GM10266 (cell line): ENCODE results near the gene STAT4.
A peak's percentile ranks its signal among the peaks of the same experiment; 100 is the strongest.

Experiments
- DNase-seq: peaks from one replicate; pipeline ENCODE4 v3.0.0; 2012; ENCODE audit errors: extremely low spot score
- TF ChIP-seq, protein P1 (sequence below): IDR thresholded peaks from 2 replicates; pipeline ENCODE4 v1.5.1; 2012; ENCODE audit warnings: mild to moderate bottlenecking, low read depth; ENCODE audit not compliant: control insufficient read depth, insufficient read depth; ENCODE audit errors: missing control alignments

Gene STAT4

DNA sequence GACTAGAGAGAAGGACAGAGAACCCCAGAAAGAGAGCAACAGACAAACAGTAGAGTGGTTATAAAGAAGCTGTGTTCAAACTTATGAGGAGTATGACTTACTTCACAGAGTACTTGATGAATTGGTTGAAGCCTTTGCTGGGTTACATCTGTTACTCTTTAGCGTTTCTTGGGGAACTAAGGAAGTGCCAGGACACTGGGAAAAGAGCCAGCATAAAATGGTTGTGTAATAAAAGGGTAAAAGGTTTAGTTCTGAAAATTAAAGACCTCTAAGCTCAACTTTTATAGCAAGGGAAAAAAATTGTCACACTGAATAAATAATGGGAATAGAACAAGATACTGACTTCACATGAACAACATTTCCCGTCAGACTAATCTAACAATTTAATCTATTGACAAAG, 17.0 kb upstream of the STAT4 start:
- TF ChIP-seq, protein P1, sequence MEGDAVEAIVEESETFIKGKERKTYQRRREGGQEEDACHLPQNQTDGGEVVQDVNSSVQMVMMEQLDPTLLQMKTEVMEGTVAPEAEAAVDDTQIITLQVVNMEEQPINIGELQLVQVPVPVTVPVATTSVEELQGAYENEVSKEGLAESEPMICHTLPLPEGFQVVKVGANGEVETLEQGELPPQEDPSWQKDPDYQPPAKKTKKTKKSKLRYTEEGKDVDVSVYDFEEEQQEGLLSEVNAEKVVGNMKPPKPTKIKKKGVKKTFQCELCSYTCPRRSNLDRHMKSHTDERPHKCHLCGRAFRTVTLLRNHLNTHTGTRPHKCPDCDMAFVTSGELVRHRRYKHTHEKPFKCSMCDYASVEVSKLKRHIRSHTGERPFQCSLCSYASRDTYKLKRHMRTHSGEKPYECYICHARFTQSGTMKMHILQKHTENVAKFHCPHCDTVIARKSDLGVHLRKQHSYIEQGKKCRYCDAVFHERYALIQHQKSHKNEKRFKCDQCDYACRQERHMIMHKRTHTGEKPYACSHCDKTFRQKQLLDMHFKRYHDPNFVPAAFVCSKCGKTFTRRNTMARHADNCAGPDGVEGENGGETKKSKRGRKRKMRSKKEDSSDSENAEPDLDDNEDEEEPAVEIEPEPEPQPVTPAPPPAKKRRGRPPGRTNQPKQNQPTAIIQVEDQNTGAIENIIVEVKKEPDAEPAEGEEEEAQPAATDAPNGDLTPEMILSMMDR: no peak
- DNase-seq: no peak

DNA sequence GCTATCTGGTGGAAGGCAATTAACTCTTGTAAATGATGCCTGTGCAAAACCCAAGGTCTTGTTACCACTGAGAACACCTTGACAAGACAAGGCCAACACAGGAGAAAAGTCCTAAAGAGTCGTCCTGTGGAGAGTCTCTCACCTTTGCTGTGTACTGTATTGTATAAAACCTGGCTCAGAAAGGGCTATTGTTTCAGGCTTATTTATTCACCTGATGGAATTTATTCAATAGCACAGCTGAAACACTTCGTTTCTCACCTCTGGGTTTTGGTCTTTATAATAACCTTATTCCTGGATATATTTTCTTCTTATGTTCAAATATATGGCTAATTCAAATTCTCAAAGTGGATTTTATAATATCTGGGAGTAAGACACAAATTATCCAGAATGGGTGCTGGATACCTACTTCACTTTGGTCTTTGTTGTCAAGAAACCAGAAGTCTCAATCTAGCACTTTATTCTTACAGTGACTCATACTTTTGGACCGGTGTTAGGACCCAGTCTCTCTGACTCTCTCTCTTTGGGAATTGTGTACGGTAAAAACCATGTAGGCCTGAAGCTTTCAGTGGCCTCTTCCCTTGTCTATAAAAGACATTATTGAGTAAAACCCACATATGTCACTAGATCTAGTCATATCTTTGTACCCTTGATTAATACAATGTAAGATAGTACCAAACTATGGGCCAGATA, 16.1 kb upstream of the STAT4 start:
- DNase-seq: no peak
- TF ChIP-seq, protein P1: no peak

DNA sequence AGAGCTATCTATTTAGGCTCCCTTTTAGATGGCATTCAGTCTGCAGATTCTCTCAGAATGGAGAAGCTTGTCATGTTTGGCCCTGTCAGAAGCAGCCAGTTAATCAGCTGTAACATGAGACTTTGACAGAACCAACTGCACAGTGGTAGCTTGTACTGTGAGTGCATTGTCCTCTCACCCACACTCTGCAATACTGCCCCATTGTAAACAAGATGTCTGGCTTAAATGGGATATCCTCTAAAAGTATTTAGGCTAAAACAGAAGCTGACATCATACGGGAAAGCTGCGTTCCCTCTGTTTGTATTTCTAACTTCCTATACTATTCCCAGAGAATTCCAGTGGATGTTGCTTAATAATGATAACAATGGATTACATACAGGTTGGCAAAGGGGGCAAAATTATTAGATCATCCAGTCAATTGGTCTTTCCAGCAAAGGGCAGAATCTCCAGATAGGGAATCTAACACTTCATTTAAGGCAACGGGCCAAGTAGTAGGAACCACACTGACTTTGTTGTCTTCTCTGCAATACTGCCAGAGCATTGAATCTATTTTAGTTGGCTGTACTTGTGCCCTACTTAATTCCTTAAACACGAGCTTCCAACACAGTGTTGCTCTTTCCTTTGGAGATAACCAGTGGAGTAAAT, 15.4 kb upstream of the STAT4 start:
- TF ChIP-seq, protein P1: no peak
- no peak for DNase-seq

DNA sequence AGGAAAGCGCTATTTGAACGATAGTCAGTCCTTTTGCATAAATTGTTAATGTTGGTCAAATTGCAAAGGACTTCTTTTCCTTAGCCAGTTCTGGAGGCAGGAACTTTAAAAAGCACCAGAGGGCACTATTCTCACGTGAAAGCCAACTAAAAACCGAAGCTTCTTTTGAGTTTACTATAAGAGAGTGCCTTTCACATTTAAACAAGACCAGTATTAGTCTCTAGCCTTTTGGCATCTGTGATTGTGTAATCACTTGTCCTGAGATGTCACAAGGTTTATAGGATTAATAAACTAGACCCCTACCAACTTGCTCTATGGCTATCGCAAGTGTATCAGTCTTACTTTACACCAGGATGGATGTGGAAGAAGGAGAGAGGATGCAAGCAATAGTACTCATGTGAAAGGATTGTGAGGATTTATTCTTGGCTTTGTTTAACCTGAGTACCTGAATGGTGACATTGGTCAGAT, 14.4 kb upstream of the STAT4 start:
- DNase-seq: no peak
- TF ChIP-seq, protein P1: peak; percentile 48

DNA sequence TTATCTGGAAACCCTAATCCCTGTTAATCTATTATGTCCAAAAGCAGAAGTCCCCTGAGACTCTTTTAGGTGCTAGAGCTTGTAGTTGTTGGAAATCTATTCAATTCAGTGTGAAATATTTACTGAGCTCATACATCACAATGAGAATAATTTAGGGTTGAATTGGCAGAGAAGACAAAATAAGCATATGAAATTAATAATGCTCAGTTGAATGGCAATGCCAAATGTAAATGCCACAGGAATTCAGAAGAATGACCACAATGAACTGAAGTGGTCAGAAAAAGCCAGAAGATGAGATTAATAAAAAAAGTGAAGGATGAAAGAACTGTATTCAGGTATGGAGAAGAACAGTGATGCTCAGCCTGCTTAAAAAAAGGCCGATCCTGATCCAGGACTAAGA, 8.0 kb upstream of the STAT4 start:
- TF ChIP-seq, protein P1: no peak
- no peak for DNase-seq

DNA sequence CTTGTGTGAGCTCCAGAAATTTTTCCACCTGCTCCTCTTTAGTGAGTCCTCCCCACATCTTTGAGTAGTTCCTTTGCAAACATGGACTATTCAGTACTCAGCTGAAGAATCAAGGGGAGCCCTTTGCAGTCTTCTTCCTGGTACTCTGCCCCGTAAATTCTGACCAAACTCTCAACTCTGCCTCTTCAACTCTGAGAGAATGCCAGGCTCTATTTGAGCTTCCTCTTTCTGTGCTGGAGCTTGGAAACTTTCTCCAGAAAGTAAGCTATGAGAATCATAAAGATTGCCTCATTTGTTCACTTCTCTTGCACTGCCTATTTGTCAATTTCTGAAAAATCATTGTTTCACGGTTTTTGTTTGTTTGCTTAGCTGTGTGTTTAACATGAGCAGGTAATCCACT, 7.4 kb upstream of the STAT4 start:
- TF ChIP-seq, protein P1: no peak
- no peak for DNase-seq

DNA sequence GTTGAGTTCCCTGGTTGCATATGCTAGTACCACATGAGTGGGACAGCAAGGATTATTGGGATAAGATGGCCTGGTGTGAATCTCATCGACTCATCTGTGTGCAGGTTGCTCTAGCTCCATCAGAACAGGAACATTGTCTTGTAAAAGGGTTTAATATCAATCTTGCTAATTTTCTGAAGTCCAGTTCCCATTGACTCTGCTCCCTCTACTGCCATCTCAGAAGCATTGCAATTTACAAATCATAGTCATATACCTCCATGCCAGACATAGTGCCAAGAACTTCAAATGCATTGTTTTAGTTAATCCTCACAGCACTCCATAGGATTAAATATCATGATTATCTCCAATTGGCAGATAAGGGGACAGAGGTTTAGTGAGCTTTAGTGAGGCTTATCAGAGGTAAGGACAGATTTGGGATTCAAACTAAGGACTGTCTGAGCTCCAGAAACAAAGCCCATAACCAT, 4.8 kb upstream of the STAT4 start:
- TF ChIP-seq, protein P1: peak; percentile 77

More for the DNA sequence above, 4.8 kb upstream of the STAT4 start:
- peak; percentile 55 for DNase-seq
